HL-60 (cell line): ENCODE measurements around the gene AP3D1.

Experiments used
- CTCF ChIP-seq: IDR thresholded peaks from one replicate; pipeline ENCODE4 v1.5.1; 2011; ENCODE audit warnings: low read length, control low read depth, inconsistent platforms; ENCODE audit not compliant: insufficient read depth
- POLR2AphosphoS5 ChIP-seq: IDR thresholded peaks from 2 replicates; pipeline ENCODE4 v1.6.1; 2012; ENCODE audit warnings: low read depth

GRCh38 chr19:2097203-2097885 is 54.0 kb downstream of the AP3D1 start:
- no peak for TF ChIP-seq CTCF
- TF ChIP-seq POLR2AphosphoS5: no peak
